Stimulated activated CD4-positive, alpha-beta T cell treated with anti-CD3 and anti-CD28 coated beads, Interleukin-4, amount 100 ng/mL, for 24 hours (primary cell): ENCODE data around the gene B3GALT6.

Experiments
- DNase-seq: peaks from one replicate; pipeline ENCODE4 v3.0.0-alpha.2; 2020

Gene B3GALT6

GRCh38 chr1:1232796-1233566 is 944 bp downstream of the B3GALT6 start:
- DNase-seq, result no peak

GRCh38 chr1:1233567-1233892 is 1.5 kb downstream of the B3GALT6 start:
- DNase-seq, result no peak

GRCh38 chr1:1234180-1234808 is 2.3 kb downstream of the B3GALT6 start:
- DNase-seq, result no peak

- DNase-seq, result no peak
Observed at GRCh38 chr1:1235016-1235744, 3.1 kb downstream of the B3GALT6 start.

- no peak for DNase-seq
Observed at GRCh38 chr1:1236176-1236763, 4.2 kb downstream of the B3GALT6 start.

- DNase-seq, result no peak
Observed at GRCh38 chr1:1236945-1237873, 5.2 kb downstream of the B3GALT6 start.

- DNase-seq, result no peak
Observed at GRCh38 chr1:1237874-1238701, 6.1 kb downstream of the B3GALT6 start.

- no peak for DNase-seq
Observed at GRCh38 chr1:1238702-1239178, 6.7 kb downstream of the B3GALT6 start.

GRCh38 chr1:1239227-1239613 is 7.2 kb downstream of the B3GALT6 start:
- DNase-seq, result no peak

GRCh38 chr1:1239614-1240347 is 7.7 kb downstream of the B3GALT6 start:
- no peak for DNase-seq

- no peak for DNase-seq
Observed at GRCh38 chr1:1240348-1240732, 8.3 kb downstream of the B3GALT6 start.

- no peak for DNase-seq
Observed at GRCh38 chr1:1240822-1241587, 9.0 kb downstream of the B3GALT6 start.

GRCh38 chr1:1241588-1242219 is 9.7 kb downstream of the B3GALT6 start:
- no peak for DNase-seq

- DNase-seq, result no peak
Observed at GRCh38 chr1:1242461-1243265, 10.6 kb downstream of the B3GALT6 start.

GRCh38 chr1:1243266-1243660 is 11.2 kb downstream of the B3GALT6 start:
- no peak for DNase-seq

- no peak for DNase-seq
Observed at GRCh38 chr1:1243807-1244191, 11.8 kb downstream of the B3GALT6 start.

- DNase-seq, result no peak
Observed at GRCh38 chr1:1244192-1244811, 12.3 kb downstream of the B3GALT6 start.

- no peak for DNase-seq
Observed at GRCh38 chr1:1245178-1245816, 13.3 kb downstream of the B3GALT6 start.
